OCI-LY1 (cell line): Measurements from ENCODE around the gene SHROOM1.

Experiments used
- H2AFZ ChIP-seq: fragments of 200-600 bp; sonication (generic), shearing (Covaris generic); 2 replicates; pipeline ENCODE4 v1.6.0; 2014; ENCODE audit warnings: antibody characterized with exemption, mild to moderate bottlenecking, low read length
- H3F3A ChIP-seq: fragments of 200-600 bp; sonication (generic), shearing (Covaris generic); 2 replicates; pipeline ENCODE4 v1.6.0; 2014; ENCODE audit warnings: mild to moderate bottlenecking, antibody characterized with exemption, low read length, moderate library complexity; ENCODE audit not compliant: insufficient read depth
- H3K27ac ChIP-seq: fragments of 200-600 bp; sonication (generic); 2 replicates; pipeline ENCODE4 v1.5.1; 2014; ENCODE audit warnings: low read length, mixed run types, mild to moderate bottlenecking, low read depth; ENCODE audit not compliant: poor library complexity, severe bottlenecking
- H3K27me3 ChIP-seq: fragments of 200-600 bp; sonication (generic); 2 replicates; pipeline ENCODE4 v1.6.0; 2014; ENCODE audit warnings: antibody characterized with exemption, mild to moderate bottlenecking, low read length, moderate library complexity; ENCODE audit not compliant: insufficient read depth
- H3K36me3 ChIP-seq: fragments of 200-600 bp; sonication (generic); 2 replicates; pipeline ENCODE4 v1.6.1; 2014; ENCODE audit warnings: mild to moderate bottlenecking, antibody characterized with exemption, low read length, moderate library complexity, mixed read lengths; ENCODE audit not compliant: insufficient read depth
- H3K4me1 ChIP-seq: fragments of 200-600 bp; sonication (generic); 2 replicates; pipeline ENCODE4 v1.5.1; 2014; ENCODE audit warnings: mild to moderate bottlenecking, low read length, moderate library complexity; ENCODE audit not compliant: insufficient read depth, severe bottlenecking
- H3K4me2 ChIP-seq: fragments of 200-600 bp; sonication (generic), shearing (Covaris generic); 2 replicates; pipeline ENCODE4 v1.6.1; 2014; ENCODE audit warnings: low read length
- H3K4me3 ChIP-seq: fragments of 200-600 bp; sonication (generic); 2 replicates; pipeline ENCODE4 v1.5.1; 2014; ENCODE audit warnings: low read length, low read depth, mild to moderate bottlenecking, mixed read lengths; ENCODE audit not compliant: poor library complexity, severe bottlenecking
- H3K79me2 ChIP-seq: fragments of 200-600 bp; shearing (Covaris generic); 2 replicates; pipeline ENCODE4 v1.6.1; 2016; ENCODE audit warnings: mixed run types, low read length, mixed read lengths; ENCODE audit not compliant: insufficient read depth
- H3K9ac ChIP-seq: fragments of 200-600 bp; sonication (generic), shearing (Covaris generic); 2 replicates; pipeline ENCODE4 v1.6.1; 2014; ENCODE audit warnings: mild to moderate bottlenecking, low read length, mixed read lengths
- H3K9me2 ChIP-seq: fragments of 200-600 bp; sonication (generic), shearing (Covaris generic); 2 replicates; pipeline ENCODE4 v1.6.1; 2014; ENCODE audit warnings: low read depth, mild to moderate bottlenecking, low read length, mixed read lengths
- H3K9me3 ChIP-seq: fragments of 200-600 bp; shearing (Covaris generic); 2 replicates; pipeline ENCODE4 v1.6.1; 2014; ENCODE audit warnings: low read length, mixed read lengths
- H4K20me1 ChIP-seq: fragments of 200-600 bp; sonication (generic), shearing (Covaris generic); 2 replicates; pipeline ENCODE4 v1.6.0; 2016; ENCODE audit warnings: mild to moderate bottlenecking, low read length; ENCODE audit not compliant: insufficient read depth
- CTCF ChIP-seq: fragments of 200-600 bp; sonication (generic), shearing (Covaris generic); IDR thresholded peaks from 2 replicates; pipeline ENCODE4 v1.5.1; 2017; ENCODE audit warnings: mild to moderate bottlenecking, antibody characterized with exemption, low read length, moderate library complexity, mixed read lengths
- EZH2 ChIP-seq: fragments of 200-600 bp; sonication (generic), shearing (Covaris generic); IDR thresholded peaks from 2 replicates; pipeline ENCODE4 v1.8.0; 2017; ENCODE audit warnings: borderline replicate concordance, mixed run types, mild to moderate bottlenecking, antibody characterized with exemption, low read length, moderate library complexity, mixed read lengths

The SHROOM1 gene

GRCh38 chr5:132813599-132814502, 16.6 kb downstream of the SHROOM1 start:
- H2AFZ ChIP-seq: no peak overlapping the region
- no peaks in the 10 kb centered on the region for H3K9me2 ChIP-seq
- no peak overlapping the region for H3K27ac ChIP-seq
- no peak overlapping the region for H3K9ac ChIP-seq
- no peaks in the 10 kb centered on the region for H3F3A ChIP-seq
- peaks cover 4% of the 10 kb centered on the region for H3K4me1 ChIP-seq
- TF ChIP-seq EZH2: no peak
- no peak for TF ChIP-seq CTCF
- peak overlapping the region; percentile 33 for H3K4me3 ChIP-seq
- peak overlapping the region; percentile 46; the same call in 1 of the 2 replicates for H3K4me2 ChIP-seq
- H3K27me3 ChIP-seq: peaks cover 14% of the 10 kb centered on the region
- H3K9me3 ChIP-seq: no peaks in the 10 kb centered on the region
- no peaks in the 10 kb centered on the region for H4K20me1 ChIP-seq
- no peaks in the 10 kb centered on the region for H3K36me3 ChIP-seq
- H3K79me2 ChIP-seq: no peaks in the 10 kb centered on the region

- no peaks in the 10 kb centered on the region for H3F3A ChIP-seq
- no peaks in the 10 kb centered on the region for H3K9me2 ChIP-seq
- peaks cover 14% of the 10 kb centered on the region for H3K27me3 ChIP-seq
- no peaks in the 10 kb centered on the region for H3K9me3 ChIP-seq
- no peak within 1 kb of the TSS for H3K27ac ChIP-seq
- no peaks in the 10 kb centered on the region for H4K20me1 ChIP-seq
- no peak within 1 kb of the TSS for H2AFZ ChIP-seq
- no peak for TF ChIP-seq CTCF
- TF ChIP-seq EZH2: no peak
- no peaks in the 10 kb centered on the region for H3K36me3 ChIP-seq
- peaks cover 4% of the 10 kb centered on the region for H3K4me1 ChIP-seq
- peak within 1 kb of the TSS; percentile 33 for H3K4me3 ChIP-seq
- H3K9ac ChIP-seq: no peak within 1 kb of the TSS
- no peaks in the 10 kb centered on the region for H3K79me2 ChIP-seq
- peak within 1 kb of the TSS; percentile 46; the same call in 1 of the 2 replicates for H3K4me2 ChIP-seq
Measured at GRCh38 chr5:132812781-132813598, 17.5 kb downstream of the SHROOM1 start, which contains the start of gene SOWAHA. Gene SOWAHA, plus strand, starts transcription at chr5:132813302. Its CDS starts 320 bp downstream, at chr5:132813622.

GRCh38 chr5:132812123-132812765, 18.2 kb downstream of the SHROOM1 start:
- peaks cover 14% of the 10 kb centered on the region for H3K27me3 ChIP-seq

More at GRCh38 chr5:132812123-132812765, 18.2 kb downstream of the SHROOM1 start:
- H2AFZ ChIP-seq: no peak overlapping the region
- H3K36me3 ChIP-seq: no peaks in the 10 kb centered on the region
- no peak overlapping the region for H3K4me2 ChIP-seq
- no peak overlapping the region for H3K27ac ChIP-seq
- peaks cover 4% of the 10 kb centered on the region for H3K4me1 ChIP-seq
- no peaks in the 10 kb centered on the region for H3F3A ChIP-seq
- H3K9ac ChIP-seq: no peak overlapping the region
- no peaks in the 10 kb centered on the region for H3K79me2 ChIP-seq
- H3K4me3 ChIP-seq: no peak overlapping the region
- TF ChIP-seq EZH2: no peak
- no peak for TF ChIP-seq CTCF
- H3K9me3 ChIP-seq: no peaks in the 10 kb centered on the region
- H4K20me1 ChIP-seq: no peaks in the 10 kb centered on the region
- no peaks in the 10 kb centered on the region for H3K9me2 ChIP-seq
